ENCODE results near the gene MCUB. TPM values are rescaled to one million over a fixed set of nuclear protein-coding genes. Genes with fewer than 3 reads are reported as not detected.

Gene MCUB
- total and polyA plus RNA-seq, 4 donors = 1.3 to 4.9 (median 1.9) TPM

DNA sequence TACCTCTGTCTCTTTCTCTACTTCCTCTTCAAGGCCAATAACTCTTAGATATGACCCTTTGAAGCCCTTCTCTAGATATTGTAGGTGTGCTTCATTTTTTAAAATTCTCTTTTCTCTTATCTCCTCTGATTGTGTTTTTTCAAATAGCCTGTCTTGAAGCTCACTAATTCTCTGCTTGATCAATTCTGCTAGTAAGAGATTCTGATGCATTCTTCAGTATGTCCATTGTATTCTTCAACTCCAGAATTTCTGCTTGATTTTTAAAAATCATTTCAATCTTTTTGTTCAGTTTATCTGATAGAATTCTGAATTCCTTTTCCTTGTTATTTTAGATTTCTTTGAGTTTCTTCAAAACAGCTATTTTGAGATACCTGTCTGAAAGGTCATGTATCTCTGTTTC, 47.9 kb downstream of the MCUB start:
- TF ChIP-seq HNF4A (conservative IDR thresholded peaks at IDR 0.05) = no peak
- no peak for TF ChIP-seq YY1 (IDR thresholded peaks at IDR 0.05)
- TF ChIP-seq HNF4G (IDR thresholded peaks at IDR 0.05) = no peak
- TF ChIP-seq SP1 (IDR thresholded peaks at IDR 0.05) = no peak
- TF ChIP-seq, protein P1, sequence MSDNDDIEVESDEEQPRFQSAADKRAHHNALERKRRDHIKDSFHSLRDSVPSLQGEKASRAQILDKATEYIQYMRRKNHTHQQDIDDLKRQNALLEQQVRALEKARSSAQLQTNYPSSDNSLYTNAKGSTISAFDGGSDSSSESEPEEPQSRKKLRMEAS (IDR thresholded peaks at IDR 0.05) = no peak
- no peak for TF ChIP-seq NR2F2 (IDR thresholded peaks at IDR 0.05)
- no peak for TF ChIP-seq FOXA2 (IDR thresholded peaks at IDR 0.05)
- no peak for TF ChIP-seq RAD21 (IDR thresholded peaks at IDR 0.05)
- TF ChIP-seq, protein P2, sequence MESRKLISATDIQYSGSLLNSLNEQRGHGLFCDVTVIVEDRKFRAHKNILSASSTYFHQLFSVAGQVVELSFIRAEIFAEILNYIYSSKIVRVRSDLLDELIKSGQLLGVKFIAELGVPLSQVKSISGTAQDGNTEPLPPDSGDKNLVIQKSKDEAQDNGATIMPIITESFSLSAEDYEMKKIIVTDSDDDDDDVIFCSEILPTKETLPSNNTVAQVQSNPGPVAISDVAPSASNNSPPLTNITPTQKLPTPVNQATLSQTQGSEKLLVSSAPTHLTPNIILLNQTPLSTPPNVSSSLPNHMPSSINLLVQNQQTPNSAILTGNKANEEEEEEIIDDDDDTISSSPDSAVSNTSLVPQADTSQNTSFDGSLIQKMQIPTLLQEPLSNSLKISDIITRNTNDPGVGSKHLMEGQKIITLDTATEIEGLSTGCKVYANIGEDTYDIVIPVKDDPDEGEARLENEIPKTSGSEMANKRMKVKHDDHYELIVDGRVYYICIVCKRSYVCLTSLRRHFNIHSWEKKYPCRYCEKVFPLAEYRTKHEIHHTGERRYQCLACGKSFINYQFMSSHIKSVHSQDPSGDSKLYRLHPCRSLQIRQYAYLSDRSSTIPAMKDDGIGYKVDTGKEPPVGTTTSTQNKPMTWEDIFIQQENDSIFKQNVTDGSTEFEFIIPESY (IDR thresholded peaks at IDR 0.05) = no peak
- no peak for TF ChIP-seq GABPA (IDR thresholded peaks at IDR 0.05 in 1 of 2, conservative IDR thresholded peaks at IDR 0.05 in 1 of 2)
- no peak for TF ChIP-seq TAF1 (conservative IDR thresholded peaks at IDR 0.05)
- TF ChIP-seq, protein P3, sequence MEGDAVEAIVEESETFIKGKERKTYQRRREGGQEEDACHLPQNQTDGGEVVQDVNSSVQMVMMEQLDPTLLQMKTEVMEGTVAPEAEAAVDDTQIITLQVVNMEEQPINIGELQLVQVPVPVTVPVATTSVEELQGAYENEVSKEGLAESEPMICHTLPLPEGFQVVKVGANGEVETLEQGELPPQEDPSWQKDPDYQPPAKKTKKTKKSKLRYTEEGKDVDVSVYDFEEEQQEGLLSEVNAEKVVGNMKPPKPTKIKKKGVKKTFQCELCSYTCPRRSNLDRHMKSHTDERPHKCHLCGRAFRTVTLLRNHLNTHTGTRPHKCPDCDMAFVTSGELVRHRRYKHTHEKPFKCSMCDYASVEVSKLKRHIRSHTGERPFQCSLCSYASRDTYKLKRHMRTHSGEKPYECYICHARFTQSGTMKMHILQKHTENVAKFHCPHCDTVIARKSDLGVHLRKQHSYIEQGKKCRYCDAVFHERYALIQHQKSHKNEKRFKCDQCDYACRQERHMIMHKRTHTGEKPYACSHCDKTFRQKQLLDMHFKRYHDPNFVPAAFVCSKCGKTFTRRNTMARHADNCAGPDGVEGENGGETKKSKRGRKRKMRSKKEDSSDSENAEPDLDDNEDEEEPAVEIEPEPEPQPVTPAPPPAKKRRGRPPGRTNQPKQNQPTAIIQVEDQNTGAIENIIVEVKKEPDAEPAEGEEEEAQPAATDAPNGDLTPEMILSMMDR (IDR thresholded peaks at IDR 0.05; ENCODE audit: low read depth, low read length, missing input control) = no peak
- no peak for TF ChIP-seq EGR1 (IDR thresholded peaks at IDR 0.05; ENCODE audit: low read depth in 2 of 2)
- no peaks in the 10 kb centered on the region for H3K27me3 ChIP-seq (ENCODE audit: control insufficient read depth in 4 of 4, insufficient read depth in 4 of 4, low read length in 3 of 4)
- peaks cover 0 to 3% (median 0%) of the 10 kb centered on the region in 4 donors for H3K9me3 ChIP-seq (ENCODE audit: control insufficient read depth in 4 of 4, low read length in 3 of 4)
- DNase-seq (ENCODE audit: low spot score) = no peak
- peaks cover 0 to 2% (median 0%) of the 10 kb centered on the region in 4 donors for H3K4me1 ChIP-seq (ENCODE audit: control insufficient read depth in 4 of 4, insufficient read depth in 4 of 4, low read length in 3 of 4)
- no peaks in the 10 kb centered on the region for H3K36me3 ChIP-seq (ENCODE audit: control insufficient read depth in 4 of 4, insufficient read depth in 3 of 4, low read depth in 1 of 4, low read length in 3 of 4)
- H3K27ac ChIP-seq (ENCODE audit: low read depth in 1 of 2, low read length in 2 of 2) = no peak overlapping the region
- H3K9ac ChIP-seq (ENCODE audit: low read depth in 1 of 2, low read length in 2 of 2) = no peak overlapping the region
- H3K4me3 ChIP-seq (ENCODE audit: low read depth in 1 of 3, low read length in 3 of 3) = no peak overlapping the region

DNA sequence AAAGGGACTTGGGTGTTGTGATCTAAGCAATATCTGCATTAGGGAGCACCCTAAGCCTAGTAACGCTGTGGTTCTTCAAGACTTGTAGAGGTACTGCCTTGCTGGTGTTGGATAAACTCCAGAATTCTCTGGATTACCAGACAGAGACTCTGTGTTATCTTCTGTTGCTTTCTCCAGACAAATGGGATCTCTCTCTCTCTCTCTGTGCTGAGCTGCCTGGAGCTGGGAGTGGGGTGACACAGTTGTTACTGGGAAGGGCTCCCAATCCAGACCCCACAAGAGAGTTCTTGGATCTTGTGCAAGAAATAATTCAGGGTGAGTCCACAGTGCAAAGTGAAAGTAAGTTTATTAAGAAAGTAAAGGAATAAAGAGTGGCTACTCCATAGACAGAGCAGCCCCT, 48.8 kb downstream of the MCUB start:
- Histone ChIP-seq H3K4me1 (ENCODE audit: control insufficient read depth in 4 of 4, insufficient read depth in 4 of 4, low read length in 3 of 4) (peaks cover 0 to 3% (median 2%) of the 10 kb centered on the region in 4 donors), H3K4me3 (ENCODE audit: low read depth in 1 of 3, low read length in 3 of 3) (no peak overlapping the region), H3K9me3 (ENCODE audit: control insufficient read depth in 4 of 4, low read length in 3 of 4) (no peaks in the 10 kb centered on the region), H3K9ac (ENCODE audit: low read depth in 1 of 2, low read length in 2 of 2) (no peak overlapping the region), H3K27ac (ENCODE audit: low read depth in 1 of 2, low read length in 2 of 2) (no peak overlapping the region), H3K27me3 (ENCODE audit: control insufficient read depth in 4 of 4, insufficient read depth in 4 of 4, low read length in 3 of 4) (no peaks in the 10 kb centered on the region), H3K36me3 (ENCODE audit: control insufficient read depth in 4 of 4, insufficient read depth in 3 of 4, low read depth in 1 of 4, low read length in 3 of 4) (no peaks in the 10 kb centered on the region)
- WGBS = 89% methylated on average over 1 of the region's 1 CpG
- TF ChIP-seq, protein P1 (IDR thresholded peaks at IDR 0.05) = no peak
- TF ChIP-seq HNF4A (conservative IDR thresholded peaks at IDR 0.05) = no peak
- TF ChIP-seq FOXA1 (IDR thresholded peaks at IDR 0.05) = no peak
- TF ChIP-seq, protein P2 (IDR thresholded peaks at IDR 0.05) = no peak
- TF ChIP-seq, protein P3 (IDR thresholded peaks at IDR 0.05; ENCODE audit: low read depth, low read length, missing input control) = no peak
- TF ChIP-seq, protein P4, sequence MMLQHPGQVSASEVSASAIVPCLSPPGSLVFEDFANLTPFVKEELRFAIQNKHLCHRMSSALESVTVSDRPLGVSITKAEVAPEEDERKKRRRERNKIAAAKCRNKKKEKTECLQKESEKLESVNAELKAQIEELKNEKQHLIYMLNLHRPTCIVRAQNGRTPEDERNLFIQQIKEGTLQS (IDR thresholded peaks at IDR 0.05) = no peak
- no peak for DNase-seq (ENCODE audit: low spot score)
